ENCODE results near the gene RYR2.
A peak's percentile ranks its signal among the peaks of the same experiment; 100 is the strongest.

The RYR2 gene

DNA sequence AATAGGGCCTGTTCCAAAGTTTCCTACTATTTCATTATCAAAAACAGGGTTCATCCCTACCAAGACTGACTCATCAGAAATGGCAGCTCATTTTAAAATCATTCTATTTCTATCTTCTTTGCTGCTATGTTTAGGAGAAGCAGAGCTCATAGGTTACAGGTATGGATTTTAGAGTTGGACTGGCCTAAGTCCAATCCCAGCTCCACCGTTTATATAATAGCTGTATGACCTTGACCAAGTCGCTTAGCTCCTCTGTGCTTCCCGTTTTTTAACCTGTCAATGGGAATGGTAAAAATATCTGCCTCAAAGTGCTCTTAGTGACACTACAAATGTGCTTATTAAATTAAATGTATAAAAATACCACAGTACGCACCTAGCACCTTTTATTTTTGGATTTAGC is 436.1 kb downstream of the RYR2 start:
- no peak for DNase-seq

GRCh38 chr1:237478842-237479241 is 436.9 kb downstream of the RYR2 start:
- no peak for DNase-seq

- DNase-seq, result no peak
Measured at GRCh38 chr1:237482777-237483176, 440.8 kb downstream of the RYR2 start.

- DNase-seq, result no peak
Measured at GRCh38 chr1:237492359-237492758, 450.4 kb downstream of the RYR2 start.

DNA sequence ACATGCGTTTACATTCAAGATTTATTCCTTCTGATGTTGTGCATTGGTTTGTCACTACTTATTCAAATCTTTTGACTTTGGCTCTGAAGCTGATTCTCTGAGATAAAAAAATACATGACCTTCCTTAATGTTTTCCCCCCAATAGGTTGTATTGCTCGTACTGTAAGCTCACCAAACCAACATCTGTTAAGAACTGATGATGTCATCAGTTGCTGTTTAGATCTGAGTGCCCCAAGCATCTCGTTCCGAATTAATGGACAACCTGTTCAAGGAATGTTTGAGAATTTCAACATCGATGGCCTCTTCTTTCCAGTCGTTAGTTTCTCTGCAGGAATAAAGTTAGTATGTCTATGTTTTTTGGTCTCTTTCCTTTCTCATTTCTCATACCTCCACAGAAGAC is 458.6 kb downstream of the RYR2 start:
- DNase-seq, result no peak

- no peak for DNase-seq
Measured at GRCh38 chr1:237503292-237503691, 461.3 kb downstream of the RYR2 start.

DNA sequence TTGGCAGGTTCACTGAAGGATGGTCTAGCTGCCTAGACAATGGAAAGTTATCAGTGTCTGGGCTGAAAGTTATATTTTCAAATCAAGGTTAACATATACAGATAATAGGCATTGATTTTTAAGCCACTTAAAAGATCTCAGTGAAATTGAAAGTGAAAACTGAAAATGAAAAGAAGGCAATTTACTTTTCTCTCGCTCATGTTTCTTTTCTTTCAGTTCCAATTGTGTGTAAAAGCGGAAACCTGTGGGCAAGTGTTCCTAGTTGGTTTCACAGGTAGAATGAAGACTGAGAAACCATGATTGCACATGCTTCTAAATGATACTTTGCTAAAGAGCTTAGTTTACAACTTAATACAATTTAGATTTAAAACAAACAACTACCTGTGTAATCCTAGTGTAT is 465.0 kb downstream of the RYR2 start:
- DNase-seq, result no peak

GRCh38 chr1:237509748-237510147 is 467.8 kb downstream of the RYR2 start:
- DNase-seq, result no peak

DNA sequence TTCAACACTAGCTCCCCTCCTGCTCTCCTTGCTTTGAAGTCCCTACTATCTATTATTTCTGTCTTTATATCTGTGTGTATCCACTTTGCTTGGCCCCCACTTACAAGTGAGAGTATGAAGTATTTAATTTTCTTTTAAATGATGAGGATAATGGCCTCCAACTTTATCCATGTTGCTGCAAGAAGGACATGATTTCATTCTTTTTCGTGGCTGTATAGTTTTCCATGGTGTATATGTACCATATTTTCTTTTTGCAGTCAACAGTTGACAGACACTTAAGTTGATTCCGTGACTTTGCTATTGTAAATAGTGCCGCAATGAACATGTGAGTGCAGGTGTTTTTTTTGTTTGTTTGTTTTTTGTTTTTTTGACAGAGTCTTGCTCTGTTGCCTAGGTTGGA is 483.1 kb downstream of the RYR2 start:
- no peak for DNase-seq

DNA sequence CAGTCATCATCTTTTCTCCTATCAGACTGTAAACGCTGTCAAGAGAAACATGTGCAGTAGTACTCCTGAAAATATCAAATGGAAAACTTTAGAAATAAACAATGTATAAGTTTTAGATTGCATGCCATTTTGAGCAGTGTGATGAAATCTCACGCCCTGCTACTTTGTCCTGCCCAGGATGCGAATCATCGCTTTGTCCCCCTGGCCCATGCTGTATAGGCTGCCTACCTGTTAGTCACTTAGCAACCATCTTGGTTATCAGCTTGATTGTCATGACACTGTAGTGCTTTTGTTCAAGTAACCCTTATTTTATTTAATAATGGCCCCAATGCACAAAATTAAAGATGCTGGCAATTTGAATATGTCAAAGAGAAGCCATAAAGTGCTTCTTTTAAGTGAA is 485.8 kb downstream of the RYR2 start:
- no peak for DNase-seq

GRCh38 chr1:237528545-237528944 is 486.6 kb downstream of the RYR2 start:
- no peak for DNase-seq

DNA sequence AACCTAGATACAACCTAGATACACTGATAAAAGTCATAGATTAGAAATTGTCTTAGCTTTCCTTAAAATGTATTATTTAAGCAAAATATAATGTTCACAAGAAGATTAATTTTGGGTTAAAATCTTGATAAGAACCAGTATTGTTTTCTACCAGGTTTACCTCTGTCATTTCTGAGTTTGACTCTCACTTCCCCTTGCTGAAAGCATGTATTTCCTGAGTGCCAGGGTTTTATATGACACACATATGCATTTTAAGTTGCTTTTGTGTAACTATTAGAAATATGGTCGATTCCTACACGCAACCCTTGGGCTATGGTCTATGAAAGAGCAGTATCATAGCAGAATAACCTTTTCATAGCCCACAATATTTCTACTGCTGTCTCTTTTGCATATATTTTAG is 497.1 kb downstream of the RYR2 start:
- DNase-seq, result no peak

GRCh38 chr1:237542525-237543418 is 500.8 kb downstream of the RYR2 start:
- no peak for DNase-seq

DNA sequence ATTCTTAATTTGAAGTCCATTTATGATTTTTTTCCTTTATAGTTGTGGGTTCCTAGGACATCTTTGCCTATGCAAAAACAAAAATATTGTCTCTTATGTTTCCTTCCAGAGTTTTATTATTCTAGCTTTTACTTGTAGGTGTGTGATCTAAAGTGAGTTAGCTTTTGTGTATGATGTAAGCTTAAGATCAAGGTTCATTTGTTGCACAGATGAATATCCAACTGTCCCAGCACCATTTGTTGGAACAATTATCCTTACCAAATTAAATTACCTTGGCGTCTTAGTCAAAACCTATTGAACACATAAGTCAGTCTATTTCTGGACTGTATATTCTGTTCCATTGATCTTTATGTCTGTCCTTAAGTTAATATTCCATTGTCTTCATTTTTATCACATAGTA is 511.1 kb downstream of the RYR2 start:
- DNase-seq, result no peak

DNA sequence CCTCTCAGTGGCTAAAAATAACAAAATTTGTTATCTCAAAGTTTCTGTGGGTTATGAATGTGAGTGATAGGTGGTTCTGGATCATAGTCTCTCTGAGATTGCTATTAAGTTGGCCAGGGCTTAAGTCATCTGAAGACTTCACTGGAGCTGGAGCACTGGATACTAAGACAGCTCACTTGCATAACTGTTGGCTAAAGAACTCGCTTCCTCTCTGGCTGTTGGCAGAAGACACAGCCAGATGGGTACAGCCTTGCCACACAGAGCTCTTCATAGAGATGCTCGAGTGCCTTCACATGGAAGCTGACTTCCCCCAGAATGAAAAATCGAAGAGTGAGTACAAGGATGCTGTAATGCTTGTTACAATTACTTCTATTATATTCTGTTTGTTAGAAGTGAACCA is 514.9 kb downstream of the RYR2 start:
- DNase-seq, result no peak

DNA sequence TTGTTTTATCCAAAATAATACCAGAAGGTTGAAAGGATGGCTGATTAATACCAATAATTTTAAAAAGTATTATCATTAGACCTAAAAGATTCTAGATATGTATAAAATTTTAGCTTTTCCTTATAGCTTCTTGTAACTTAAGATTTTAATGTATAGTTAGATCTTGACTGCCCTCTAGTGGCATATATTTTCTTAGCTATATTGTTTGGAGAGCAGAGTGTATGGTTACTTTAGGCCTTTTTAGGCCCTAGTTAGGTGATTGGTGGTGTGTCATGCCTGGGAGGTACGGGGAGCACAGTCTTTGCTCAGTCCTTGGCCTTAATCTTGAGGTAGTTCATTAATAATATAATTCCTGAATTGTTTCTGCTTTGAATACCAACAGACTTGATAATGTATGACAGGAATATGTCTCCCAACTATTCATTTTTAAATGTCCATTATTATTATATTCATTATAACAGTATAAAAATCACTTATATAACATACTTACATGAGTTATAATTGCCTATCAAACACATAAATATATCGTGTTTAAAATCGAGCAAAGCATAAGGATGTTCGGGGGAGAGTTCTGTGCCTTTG is 520.3 kb downstream of the RYR2 start:
- peak; percentile 63 for DNase-seq

- no peak for DNase-seq
Measured at GRCh38 chr1:237565236-237565635, 523.3 kb downstream of the RYR2 start.

- DNase-seq, result no peak
Measured at GRCh38 chr1:237566581-237566980, 524.6 kb downstream of the RYR2 start.

DNA sequence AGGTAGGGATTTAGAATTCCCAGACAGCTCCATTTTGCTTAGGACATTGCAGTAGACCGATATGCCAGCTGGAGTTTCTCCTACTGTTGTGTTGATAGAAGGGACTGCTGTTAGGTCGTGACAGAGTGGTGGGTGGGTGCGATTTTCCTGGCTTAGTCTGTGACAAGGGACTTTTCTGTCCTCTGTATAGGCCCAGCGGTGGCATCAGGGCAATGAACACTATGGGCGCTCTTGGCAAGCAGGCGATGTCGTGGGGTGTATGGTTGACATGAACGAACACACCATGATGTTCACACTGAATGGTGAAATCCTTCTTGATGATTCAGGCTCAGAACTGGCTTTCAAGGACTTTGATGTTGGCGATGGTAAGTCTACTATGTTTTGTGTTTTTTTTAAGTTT is 527.0 kb downstream of the RYR2 start:
- no peak for DNase-seq

DNA sequence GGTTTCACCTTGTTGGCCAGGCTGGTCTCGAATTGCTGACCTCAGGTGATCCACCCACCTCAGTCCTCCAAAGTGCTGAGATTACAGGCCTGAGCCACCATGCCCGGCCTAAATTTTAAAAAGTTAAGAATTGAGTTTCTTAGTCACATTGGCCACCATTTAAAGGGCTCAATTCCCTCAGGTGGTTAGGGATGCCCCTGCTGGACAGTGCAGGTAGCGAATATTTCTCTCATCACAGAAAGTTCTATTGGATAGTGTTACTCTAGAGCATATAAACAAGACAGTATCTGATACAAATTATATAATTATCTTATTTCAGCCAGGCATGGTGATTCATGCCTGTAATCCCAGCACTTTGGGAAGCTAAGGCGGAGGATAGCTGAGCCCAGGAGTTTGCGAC is 528.5 kb downstream of the RYR2 start:
- no peak for DNase-seq

DNA sequence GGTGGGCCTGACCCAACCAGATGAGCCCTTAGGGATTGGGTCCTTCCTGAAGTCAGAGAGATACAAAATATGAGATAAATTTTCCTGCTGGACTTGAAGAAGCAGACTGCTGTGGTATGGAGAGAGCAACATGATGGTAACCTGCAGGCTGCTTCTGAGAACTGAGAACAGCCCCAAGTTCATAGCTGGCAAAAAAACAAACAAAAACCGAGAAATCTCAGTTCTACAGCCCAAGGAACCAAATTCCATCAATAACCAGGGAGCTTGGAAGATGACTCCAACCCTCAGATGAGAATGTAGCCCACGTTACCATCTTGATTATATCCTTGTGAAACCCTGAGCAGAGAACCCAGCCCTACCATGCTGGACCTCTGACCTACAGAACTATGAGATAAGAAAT is 532.6 kb downstream of the RYR2 start:
- DNase-seq, result no peak

DNA sequence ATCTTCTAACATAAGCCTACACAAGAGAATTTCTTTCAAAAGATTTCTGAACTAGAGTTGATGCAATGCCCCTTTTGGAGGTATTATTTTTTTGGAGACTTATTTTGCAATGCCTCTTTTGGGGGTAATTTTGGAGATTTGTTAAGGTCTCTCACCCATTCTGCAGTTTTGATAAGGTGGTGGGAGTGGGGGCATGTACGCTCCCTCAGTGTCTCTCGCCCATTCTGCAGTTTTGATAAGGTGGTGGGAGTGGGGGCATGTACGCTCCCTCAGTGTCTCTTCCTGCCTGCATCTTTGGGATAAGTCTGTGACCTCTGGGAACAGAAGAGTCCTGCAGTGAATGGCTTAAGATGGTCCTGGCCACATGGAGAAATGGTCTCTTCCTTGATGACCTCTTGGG is 536.6 kb downstream of the RYR2 start:
- no peak for DNase-seq

- no peak for DNase-seq
Measured at GRCh38 chr1:237580726-237581125, 538.7 kb downstream of the RYR2 start.

- no peak for DNase-seq
Measured at GRCh38 chr1:237583270-237583669, 541.3 kb downstream of the RYR2 start.

DNA sequence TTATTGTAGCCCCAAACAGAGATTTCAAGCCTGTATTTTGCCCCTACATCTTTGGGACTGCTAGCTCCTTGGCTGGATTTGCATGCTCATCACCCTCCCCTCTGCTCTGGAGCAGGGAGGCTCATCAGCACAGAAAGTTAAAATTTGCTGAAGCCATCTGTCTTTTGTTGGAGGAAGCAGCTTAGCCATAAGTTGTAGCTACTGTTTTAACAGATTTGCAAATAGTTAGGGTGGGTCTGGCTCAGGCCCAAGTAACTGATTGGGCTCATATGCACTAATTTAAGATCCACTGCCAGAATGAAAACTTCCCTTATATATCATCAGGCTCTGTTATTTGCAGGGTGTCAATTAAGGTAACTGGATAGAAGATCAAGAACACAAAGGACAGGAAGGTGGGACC is 541.8 kb downstream of the RYR2 start:
- DNase-seq, result no peak

All from NCI-H2029 (cell line).